HL-60/S4 (cell line): Measurements from ENCODE around the gene ADAMTSL1.
"Not testable (repeated sequence)": the region's sequence is repeated elsewhere in the genome, so short reads cannot be mapped to it uniquely, and the experiment has no call there.

Source experiments
- in situ Hi-C: fragments of 300-500 bp; cut with MboI; formaldehyde crosslinking; loops from 2 replicates; pipeline ENCODE4 v1.14.3; 2022; ENCODE audit warnings: low sequenced_read_pairs

ADAMTSL1 gene

DNA sequence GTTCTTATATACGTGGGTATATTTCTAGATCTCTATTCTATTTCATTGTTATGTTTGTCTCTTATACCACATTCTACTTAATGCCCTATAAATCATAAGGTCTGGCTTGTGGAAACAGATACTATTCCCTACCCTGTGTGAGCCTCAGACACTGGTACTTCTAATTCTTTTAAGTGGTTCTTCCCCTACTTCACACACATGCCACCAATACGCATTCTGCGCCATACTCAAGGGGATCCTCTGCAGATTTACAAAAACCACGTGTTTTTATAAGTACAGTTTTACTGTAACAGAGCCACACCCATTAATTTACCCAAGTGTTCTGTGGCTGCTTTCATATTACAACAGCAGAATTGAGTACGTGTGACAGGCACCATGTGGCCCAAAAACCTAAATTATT is 363.4 kb downstream of the ADAMTSL1 start:
- in situ Hi-C loops, result no loop called here

DNA sequence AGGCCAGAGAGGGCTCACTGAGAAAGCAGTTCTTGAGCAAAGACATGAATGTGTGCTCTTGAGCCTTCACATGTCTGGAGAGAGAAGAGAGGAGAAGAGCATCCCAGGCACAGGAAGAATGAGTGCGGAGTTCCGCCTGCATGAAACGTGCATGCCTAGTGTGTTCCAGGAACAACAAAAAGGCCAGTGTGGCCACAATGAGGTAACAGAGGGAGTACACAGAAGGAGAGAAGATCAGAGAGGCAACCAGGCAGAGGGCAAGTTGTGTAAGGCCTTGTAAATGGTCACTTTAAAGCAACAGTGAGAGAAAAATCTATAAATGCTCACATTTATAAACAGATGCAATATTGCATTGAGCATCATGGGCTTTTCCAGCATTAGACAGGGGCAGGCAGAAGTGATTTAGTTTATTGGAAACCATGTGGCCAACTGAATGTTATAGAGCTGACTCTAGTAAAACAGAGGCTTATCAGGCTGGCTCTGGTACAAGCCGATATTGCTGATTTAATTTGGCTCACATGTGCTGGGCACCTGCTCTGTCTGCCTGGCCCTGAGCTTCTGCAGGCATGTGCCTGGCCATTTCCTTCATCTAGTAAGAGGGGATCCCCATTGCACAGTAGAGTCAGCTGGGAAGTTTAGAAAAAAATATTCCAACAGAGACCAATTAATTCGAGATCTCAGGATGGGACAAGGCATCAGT is 373.8 kb downstream of the ADAMTSL1 start:
- in situ Hi-C loops, result no loop called here

DNA sequence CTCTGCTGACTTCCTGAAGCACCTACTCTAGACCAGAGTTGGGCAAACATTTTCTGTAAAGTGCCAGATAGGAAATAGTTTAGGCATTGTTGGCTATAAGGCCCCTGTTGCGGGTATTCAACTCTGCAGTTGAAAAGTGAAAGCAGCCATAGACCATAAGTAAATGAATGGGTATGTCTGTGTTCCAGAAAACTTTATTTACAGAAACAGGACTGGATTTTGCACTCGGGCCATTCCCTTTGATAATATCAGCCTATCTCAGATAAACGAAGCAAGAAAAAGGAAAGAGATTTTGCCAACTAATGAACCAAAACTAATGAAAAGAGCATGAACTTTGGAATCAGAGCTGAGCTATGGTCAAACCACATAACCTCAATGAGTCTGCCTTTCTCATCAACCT is 374.7 kb downstream of the ADAMTSL1 start:
- in situ Hi-C loops, result no loop called here

DNA sequence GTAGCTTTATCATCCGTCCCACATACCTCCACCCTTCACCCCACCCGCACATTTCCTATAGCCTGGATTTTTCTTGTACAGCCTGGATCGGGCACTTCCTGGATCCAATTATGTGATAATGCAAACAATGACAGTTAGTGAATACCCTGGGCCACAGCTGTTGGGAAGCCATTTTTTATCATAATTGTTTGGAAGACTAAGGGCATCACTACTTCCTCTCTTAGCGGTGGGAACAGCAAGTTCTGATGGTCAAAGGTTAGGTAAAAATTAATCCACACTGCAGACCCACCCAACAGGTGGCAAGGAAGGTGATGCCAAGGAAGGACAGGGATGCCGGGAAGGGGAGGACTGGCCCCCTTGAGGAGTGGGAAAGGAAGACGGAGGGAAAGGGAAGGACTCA is 375.3 kb downstream of the ADAMTSL1 start:
- in situ Hi-C loops, result no loop called here

DNA sequence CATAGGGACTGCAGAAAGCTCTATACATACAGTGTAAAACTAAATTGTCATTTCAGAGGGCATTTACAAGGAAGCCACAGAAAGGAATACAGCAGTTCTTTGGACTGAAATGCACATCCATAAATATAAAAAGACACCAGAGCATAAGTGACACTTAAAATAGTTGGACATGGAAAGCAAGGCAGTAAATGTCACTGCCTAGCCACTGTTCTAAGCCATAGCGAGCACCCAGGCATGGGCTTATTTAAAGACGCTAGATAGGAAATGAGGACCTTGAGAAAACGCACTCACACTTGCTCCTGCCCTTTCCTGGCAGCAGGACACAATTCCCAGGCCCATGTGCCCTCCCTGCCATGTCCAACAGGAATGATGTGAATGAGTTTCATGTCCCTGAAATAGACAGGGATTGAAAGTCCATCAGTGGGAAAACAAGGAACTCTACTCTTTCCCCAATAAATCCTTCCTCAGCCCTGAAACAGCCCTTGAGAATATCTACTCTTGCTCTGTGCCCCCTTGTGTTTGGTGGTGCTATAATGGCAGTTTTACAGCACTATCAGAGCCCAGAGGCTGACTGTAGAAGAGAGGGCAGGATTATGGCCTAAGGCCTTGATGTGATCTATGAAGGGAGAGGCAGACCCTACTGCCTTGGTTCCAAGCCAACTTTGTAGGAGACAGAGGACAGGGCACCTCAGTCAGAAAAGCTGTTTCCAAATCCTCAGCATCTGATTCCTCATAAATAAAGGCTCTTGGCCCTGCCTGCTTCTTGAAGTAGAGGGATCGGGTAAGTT is 376.1 kb downstream of the ADAMTSL1 start:
- in situ Hi-C loops, result no loop called here

DNA sequence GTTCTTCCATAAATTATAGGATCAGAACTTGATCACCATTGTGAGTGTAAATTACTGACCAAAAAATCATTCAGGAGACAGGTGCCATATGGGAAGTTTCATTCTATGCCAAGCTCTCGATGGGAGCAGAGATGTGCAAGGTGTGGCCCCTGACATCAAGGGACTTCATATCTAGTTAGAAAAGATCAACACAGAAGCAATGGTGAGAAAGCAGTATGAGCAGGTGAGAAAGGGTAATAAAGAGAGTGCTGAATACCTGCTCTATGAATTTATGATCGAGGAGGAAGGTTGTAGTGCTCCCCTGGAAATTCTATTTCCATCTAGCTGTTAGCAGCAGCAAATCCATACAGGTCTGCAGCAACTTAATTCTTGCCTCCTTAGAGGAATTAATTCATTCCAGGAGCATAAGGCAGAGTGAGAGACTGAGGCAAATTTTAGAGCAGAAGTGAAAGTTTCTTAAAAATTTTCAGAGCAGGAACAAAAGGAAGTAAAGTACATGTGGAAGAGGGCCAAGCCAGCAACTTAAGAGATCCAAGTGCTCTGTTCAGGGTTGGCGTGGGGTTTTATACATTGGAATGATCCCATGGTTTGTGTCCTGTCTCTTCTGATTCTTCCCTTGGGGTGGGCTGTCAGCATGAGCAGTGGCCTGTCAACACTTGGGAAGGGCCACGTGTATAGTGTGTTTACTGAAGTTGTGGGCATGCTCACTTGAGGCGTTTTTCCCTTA is 377.3 kb downstream of the ADAMTSL1 start:
- in situ Hi-C loops, result no loop called here

DNA sequence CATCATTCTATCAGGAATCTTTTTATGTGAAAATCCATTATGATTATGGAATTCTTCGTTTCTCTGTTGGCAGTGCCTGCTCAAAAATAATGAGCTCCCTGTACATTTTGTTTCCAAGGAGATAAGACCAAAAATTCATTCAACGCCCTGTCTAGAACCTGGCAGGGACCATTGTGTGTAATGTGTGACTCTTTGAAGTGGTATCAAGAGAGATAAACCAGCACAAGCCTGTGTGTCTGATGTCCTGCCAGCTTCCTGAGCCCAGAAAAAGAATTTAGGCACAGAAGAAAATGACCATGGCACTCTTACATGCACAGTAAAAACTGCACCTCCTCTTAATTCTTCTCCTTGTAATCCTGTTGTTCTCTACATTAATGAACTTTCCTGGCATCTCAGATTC is 381.7 kb downstream of the ADAMTSL1 start:
- in situ Hi-C loops, result no loop called here

DNA sequence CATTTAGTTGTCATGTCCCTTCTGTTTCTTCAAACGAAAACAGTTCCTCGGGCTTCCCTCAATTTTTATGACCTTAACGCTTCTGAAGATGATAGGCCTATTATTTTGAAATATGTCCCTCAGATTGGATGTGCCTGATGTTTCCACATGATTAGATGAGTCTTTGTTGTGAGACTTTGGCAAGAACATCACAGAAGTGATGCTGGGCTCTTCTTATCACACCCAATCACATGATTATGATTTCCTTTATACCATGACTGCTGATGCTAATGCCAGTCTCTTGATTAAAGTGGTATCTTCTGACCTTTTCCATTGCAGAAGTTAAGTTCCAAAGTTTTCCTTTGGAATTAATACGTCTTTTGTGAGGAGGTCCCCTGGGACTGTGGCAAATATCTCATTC is 383.4 kb downstream of the ADAMTSL1 start:
- in situ Hi-C loops, result no loop called here

DNA sequence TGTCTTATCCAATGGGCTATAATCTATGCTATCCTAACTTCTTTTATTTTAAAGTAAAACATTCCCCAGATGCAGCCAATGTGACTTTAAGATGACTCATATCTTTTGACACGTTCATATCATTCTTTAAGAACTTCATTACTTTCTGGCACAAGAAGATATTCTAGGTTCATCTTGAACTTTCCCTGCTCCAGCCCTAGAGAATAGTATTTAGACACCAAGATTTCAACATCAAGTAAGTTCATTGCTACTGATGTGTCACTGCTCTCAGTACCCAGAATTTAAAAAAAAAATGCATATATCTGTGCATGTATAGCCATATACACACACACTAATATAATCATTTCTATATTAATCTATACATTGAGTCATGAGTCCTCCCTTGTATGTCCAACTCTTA is 383.8 kb downstream of the ADAMTSL1 start:
- in situ Hi-C loops, result no loop called here

DNA sequence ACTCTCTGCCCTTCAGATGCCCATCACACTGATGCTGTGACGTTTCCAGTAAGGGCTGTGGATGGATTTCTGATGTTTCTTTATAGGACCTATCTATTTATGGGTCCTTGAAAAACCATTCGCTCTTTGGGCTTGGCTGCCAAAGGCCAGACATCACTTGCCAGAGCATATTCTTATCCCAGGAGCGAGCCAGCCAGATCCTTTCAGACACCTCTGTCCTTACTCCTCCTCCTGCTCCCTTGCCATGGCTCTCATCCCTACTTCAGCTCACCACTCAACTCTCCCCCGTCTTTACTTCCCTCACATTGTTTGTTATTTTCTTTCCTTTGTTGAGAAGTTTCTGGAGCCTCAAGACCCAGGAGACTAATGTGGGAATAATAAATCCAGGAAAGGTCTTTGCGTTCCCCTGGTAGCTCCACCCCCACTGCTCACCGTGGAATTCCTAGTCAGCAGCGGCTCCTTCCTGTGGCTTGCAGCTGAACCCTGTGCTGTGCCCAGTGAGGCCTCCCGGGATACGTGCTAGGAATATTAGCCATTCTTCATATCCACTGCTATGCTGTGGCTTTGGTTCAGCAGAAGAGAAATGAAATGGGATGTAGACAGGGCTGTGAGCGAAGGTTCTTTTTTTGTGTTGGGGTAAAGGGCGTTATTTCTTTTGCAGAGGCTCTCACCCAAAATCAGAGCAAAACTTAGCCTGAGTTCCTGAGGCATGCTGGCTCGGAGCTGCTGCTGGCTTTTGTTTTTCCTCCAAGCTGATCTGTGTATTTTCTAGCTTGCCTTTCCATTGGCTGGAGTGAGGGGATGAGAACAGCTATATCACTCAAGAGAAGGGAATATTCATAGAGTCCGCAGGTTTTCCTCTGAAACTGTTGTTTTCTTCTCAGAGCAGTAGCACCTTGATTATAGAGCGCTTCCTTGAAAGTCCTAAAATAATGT is 387.9 kb downstream of the ADAMTSL1 start:
- in situ Hi-C loops, result no loop called here

DNA sequence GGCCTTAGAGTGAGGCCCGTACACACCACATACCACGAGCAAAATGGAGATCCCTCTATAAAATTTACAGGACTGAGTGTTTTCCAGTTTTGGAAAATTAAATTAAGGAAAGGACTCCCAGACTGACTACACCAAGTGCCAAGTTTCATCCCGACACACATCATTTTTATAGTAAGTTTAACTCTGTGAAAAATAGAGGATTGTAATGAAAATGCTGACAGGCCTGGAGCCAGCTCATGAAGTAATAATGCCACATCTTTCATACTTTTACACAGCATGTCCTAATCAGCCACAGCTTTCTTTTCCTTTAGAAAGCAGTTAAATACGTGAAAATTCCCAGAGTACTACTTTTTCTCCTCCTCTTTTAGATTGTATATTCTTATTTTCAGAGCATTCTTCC is 389.8 kb downstream of the ADAMTSL1 start:
- in situ Hi-C loops, result no loop called here

DNA sequence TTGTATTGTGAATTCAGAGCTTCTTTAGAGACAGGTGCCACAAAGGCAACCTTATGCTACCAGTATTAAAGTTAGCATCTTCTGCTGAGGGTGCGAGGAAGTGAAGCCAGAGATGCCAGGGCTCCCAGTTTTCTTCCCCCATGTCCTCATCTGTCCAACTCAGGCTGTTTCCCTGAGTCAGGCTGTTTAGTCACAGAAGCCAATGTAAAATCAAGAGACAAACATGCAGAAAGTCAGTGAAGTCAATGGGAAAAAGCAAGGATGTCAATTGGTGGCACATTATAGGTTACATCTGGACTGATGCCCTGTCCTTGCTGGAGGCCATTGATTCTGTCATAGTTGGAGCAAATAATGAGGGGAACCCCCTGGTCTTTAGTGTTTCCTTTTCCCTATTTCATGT is 390.6 kb downstream of the ADAMTSL1 start:
- in situ Hi-C loops, result no loop called here

DNA sequence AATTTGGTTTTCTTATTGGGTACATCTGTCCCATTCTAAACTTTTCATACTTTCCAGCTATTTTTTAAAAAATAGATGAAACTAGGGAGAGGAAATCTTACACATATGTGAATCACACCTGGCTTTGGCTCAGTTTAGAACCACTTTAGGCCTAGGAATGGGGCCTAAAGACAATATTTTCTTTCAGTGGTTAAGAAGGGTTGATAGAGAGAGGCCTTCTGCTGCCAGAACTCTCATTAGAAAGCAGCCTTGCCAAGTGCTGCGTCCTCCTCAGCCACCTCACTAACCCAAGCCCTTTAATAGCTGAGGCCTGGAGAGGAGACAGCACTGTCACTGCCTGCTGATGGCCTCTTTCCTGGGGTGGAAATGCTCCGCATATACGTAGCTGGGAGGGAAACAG is 391.6 kb downstream of the ADAMTSL1 start:
- in situ Hi-C loops, result no loop called here

DNA sequence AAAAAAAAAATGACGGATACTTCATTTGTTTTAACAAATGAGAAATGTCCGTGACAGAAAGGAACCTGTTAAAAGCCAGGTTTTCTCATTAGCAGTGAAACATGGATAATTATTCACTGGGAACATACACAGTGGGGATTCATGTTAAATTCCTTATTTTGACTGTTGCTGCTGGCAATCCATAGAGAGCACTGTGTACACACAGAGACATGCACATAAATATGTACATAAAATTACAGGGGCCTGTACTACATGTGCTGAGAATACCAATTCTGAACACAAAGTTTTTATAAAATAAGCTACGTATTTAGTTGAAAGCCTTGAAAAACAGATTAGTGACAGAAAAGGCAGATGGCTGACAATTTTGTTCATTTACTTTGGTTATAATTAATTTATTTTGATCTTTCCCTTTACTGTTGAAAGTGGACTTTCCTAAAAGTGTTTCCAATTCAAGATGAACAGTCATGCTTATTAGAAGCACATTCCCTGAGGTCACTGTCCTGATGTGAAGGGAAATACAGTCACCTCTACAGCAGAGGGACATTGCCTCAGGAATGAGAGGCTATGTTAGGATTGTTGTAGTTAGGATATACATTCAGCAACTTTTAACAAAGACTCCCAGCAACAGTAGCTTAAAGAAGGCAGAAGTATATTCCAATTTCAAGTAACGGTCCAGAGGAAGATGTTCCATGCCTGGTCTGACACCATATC is 392.3 kb downstream of the ADAMTSL1 start:
- in situ Hi-C loops, result no loop called here

DNA sequence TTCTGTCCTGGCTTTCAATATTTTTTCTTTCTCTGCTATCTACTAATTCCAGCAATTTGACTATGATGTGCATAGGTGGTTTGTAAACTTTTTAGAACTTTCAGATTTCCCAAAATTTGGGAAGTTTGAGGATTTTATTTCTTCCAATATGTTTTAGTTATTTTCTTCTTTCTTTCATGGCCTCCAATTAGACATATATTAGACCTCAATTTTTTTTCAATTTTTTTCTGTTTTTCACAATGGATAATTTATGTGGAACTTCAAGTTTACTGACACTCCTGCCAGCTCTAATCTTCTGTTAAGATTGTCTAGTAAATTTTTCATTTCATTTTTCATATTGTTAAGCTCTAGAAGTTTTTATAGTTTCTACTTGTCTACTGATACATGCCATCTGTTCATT is 395.8 kb downstream of the ADAMTSL1 start:
- in situ Hi-C loops, result no loop called here

DNA sequence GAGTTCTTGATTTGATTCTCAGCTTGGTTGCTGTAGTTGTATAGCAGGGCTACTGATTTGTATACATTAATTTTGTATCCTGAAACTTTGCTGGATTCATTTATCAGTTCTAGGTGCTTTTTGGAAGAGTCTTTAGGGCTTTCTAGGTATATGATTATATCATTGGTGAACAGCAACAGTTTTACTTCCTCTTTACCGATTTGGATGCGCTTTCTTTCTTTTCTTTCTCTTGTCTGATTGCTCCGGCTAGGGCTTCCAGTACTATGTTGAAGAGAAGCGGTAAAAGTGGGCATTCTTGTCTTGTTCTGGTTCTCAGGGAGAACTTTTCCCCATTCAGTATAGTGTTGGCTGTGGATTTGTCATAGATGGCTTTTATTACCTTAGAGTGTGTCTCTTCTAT is 400.1 kb downstream of the ADAMTSL1 start:
- in situ Hi-C loops, result no loop called here

DNA sequence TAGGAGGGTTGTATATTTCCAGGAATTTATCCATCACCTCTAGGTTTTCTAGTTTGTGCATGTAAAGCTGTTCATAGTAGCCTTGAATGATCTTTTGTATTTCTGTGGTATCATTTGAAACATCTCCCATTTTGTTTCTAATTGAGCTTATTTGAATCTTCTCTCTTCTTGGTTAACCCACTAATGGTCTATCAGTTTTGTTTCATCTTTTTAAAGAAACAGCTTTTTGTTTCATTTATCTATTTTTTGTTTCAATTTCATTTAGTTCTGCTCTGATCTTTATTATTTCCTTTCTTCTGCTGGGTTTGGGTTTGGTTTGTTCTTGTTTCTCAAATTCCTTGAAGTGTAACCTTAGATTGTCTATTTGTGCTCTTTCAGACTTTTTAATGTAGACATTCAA is 401.0 kb downstream of the ADAMTSL1 start:
- in situ Hi-C loops, result not testable (repeated sequence)

DNA sequence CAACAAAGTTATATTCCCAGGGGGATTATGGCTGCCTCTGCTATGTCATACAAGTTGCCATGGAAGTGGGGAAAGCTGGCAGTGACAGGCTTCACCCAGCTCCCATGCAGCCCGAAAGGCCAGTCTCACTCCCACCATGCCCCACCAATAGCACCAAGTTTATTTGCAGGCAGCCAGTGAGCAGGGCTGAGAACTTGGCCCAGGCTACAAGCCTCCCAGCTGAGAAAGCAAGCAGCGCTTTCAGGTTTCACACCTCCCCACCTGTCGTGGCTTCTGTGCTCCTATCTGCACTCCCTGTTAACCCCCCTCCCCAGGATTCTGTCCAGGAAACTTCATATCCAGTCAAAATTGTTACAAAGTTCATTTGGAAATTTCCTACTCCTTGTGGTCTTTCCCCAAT is 404.0 kb downstream of the ADAMTSL1 start:
- in situ Hi-C loops, result no loop called here

DNA sequence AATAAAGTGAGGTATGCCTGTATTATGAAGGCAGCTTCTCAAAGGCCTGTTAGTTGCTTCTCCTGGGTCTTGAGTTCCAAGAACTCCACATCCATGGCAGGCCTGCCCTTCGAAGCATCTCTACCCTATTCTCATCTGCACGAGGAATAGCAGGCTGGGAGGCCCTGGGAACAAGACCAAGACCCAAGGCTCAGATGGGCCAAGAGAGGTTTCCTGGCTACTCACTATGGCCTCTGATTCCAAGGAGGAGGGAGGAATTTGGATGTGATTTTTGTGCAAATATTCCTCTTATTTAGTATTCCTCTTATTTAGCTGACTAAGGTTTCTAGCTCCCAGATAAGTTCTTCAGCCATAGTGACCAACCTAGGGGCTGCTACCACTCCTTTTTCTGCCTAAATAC is 407.8 kb downstream of the ADAMTSL1 start:
- in situ Hi-C loops, result no loop called here

DNA sequence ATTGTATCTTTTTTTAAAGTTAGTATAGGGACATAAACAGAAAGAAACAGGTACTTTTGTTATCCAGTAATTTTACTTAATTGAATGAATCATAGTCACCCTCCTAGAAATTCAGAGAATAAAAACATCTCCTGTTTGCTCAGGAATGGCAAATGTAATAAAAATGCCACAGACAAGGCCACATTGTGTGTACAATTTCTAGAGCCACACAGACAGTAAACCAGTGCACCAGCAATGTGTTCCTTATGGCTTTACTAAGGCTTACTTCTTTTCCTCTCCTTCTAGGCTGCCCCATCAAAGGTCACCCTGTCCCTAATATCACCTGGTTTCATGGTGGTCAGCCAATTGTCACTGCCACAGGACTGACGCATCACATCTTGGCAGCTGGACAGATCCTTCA is 413.6 kb downstream of the ADAMTSL1 start:
- in situ Hi-C loops, result no loop called here
